HG03457 (cell line): ENCODE measurements around the gene OLAH.

Source experiments
- ATAC-seq: cut with Tn5 transposase; IDR thresholded peaks from one replicate; pipeline ENCODE4 v1.9.1; 2021; ENCODE audit warnings: moderate number of reproducible peaks; ENCODE audit not compliant: unreplicated experiment

OLAH gene

DNA sequence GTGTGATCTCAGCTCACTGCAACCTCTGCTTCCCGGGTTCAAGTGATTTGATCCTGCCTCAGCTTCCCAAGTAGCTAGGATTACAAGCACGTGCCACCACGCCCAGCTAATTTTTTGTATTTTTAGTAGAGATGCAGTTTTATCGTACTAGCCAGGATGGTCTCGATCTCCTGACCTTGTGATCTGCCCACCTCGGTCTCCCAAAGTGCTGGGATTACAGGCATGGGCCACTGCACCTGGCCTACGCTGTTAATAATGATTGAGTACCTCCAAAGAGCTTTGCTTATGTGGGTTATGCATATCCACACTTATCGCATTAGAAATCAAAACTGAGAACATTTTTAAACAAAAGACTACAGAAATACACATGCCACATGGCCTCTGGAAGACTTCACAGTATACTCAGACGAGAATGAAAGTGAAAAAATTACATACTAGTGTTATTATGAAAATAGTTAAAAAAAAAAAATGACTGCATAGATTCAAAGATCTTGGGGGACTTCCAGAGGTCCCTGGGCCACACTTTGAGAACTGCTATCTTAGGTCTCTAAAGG lies 78.8 kb downstream of the OLAH start:
- peak; percentile 73 for ATAC-seq
